Measurements from ENCODE around the gene NOTCH1. TPM values are rescaled to one million over a fixed set of nuclear protein-coding genes. Genes with fewer than 3 reads are reported as not detected.

The NOTCH1 gene
- total and polyA plus RNA-seq, 2 of the 8 experiments (the other 6 are each of a cell fraction or from before 2014, with no cell fraction given) = 6.9 to 55.6 TPM

DNA sequence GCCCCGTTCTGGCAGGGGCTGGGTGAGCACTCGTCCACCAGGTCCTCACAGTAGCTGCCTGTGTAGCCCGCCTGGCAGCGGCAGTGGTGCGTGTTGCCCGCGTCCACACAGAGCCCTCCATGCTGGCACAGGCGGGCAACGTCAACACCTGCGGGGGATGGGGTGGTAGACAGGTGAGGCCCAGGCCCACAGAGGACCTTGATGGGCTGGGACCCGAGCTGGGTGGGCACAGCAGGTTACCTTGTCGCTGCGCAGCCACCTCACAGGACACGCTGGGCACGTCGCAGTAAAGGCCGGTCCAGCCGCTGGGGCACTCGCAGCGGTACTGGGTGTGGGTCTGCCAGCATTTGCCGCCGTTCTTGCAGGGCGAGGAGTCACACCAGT is 37.9 kb downstream of the NOTCH1 start (continued):
- TF ChIP-seq CHD7 (IDR thresholded peaks at IDR 0.05; ENCODE audit: insufficient replicate concordance, low read length) (no peak), CBX5 (IDR thresholded peaks at IDR 0.05; ENCODE audit: low read depth, low read length) (no peak), TAF7 (optimal IDR thresholded peaks at IDR 0.05; ENCODE audit: borderline replicate concordance, low read depth, low read length) (no peak), TCF12 (IDR thresholded peaks at IDR 0.05; ENCODE audit: low read depth, low read length) (no peak)
